ENCODE results near the gene OGN.

The OGN gene

GRCh38 chr9:92385953-92386352, 18.4 kb downstream of the OGN start:
- no peak for DNase-seq
- Mint-ChIP-seq H3K36me3 (no peaks in the 10 kb centered on the region), H3K27me3 (no peaks in the 10 kb centered on the region), H3K4me1 (no peaks in the 10 kb centered on the region), H3K27ac (no peak overlapping the region), H3K4me3 (no peak overlapping the region), H3K9me3 (no peaks in the 10 kb centered on the region)
- CTCF ChIA-PET, result no interaction called here

- Mint-ChIP-seq H3K27me3 (no peaks in the 10 kb centered on the region), H3K9me3 (no peaks in the 10 kb centered on the region), H3K36me3 (no peaks in the 10 kb centered on the region), H3K27ac (no peak overlapping the region), H3K4me1 (no peaks in the 10 kb centered on the region), H3K4me3 (no peak overlapping the region)
- CTCF ChIA-PET, result no interaction called here
- DNase-seq, result no peak
Measured at GRCh38 chr9:92385477-92385876, 18.9 kb downstream of the OGN start.

GRCh38 chr9:92385001-92385400, 19.4 kb downstream of the OGN start:
- H3K9me3 Mint-ChIP-seq, result no peaks in the 10 kb centered on the region
- CTCF ChIA-PET, result no interaction called here
- H3K4me3 Mint-ChIP-seq, result no peak overlapping the region
- H3K27me3 Mint-ChIP-seq, result no peaks in the 10 kb centered on the region
- no peak overlapping the region for H3K27ac Mint-ChIP-seq
- H3K36me3 Mint-ChIP-seq, result no peaks in the 10 kb centered on the region
- DNase-seq, result no peak
- H3K4me1 Mint-ChIP-seq, result no peaks in the 10 kb centered on the region

GRCh38 chr9:92384375-92384774, 20.0 kb downstream of the OGN start:
- no peaks in the 10 kb centered on the region for H3K9me3 Mint-ChIP-seq
- H3K27me3 Mint-ChIP-seq, result no peaks in the 10 kb centered on the region
- peaks cover 4% of the 10 kb centered on the region for H3K4me1 Mint-ChIP-seq
- peaks cover 3% of the 10 kb centered on the region for H3K36me3 Mint-ChIP-seq
- CTCF ChIA-PET, result no interaction called here
- no peak overlapping the region for H3K4me3 Mint-ChIP-seq
- no peak overlapping the region for H3K27ac Mint-ChIP-seq
- DNase-seq, result no peak

- peaks cover 23% of the 10 kb centered on the region for H3K4me1 Mint-ChIP-seq
- peaks cover 6% of the 10 kb centered on the region for H3K36me3 Mint-ChIP-seq
- no peaks in the 10 kb centered on the region for H3K27me3 Mint-ChIP-seq
- CTCF ChIA-PET, result no interaction called here
- no peak for DNase-seq
- no peaks in the 10 kb centered on the region for H3K9me3 Mint-ChIP-seq
- H3K4me3 Mint-ChIP-seq, result no peak overlapping the region
- no peak overlapping the region for H3K27ac Mint-ChIP-seq
Measured at GRCh38 chr9:92381775-92382174, 22.6 kb downstream of the OGN start.

- H3K27me3 Mint-ChIP-seq, result no peaks in the 10 kb centered on the region
- H3K36me3 Mint-ChIP-seq, result peaks cover 12% of the 10 kb centered on the region
- CTCF ChIA-PET, result no interaction called here
- H3K4me1 Mint-ChIP-seq, result peaks cover 23% of the 10 kb centered on the region
- no peak overlapping the region for H3K27ac Mint-ChIP-seq
- DNase-seq, result no peak
- H3K9me3 Mint-ChIP-seq, result no peaks in the 10 kb centered on the region
- no peak overlapping the region for H3K4me3 Mint-ChIP-seq
Measured at GRCh38 chr9:92380603-92381002, 23.8 kb downstream of the OGN start.

GRCh38 chr9:92378865-92379560, 25.4 kb downstream of the OGN start:
- H3K27ac Mint-ChIP-seq, result no peak overlapping the region
- no peak overlapping the region for H3K4me3 Mint-ChIP-seq
- H3K36me3 Mint-ChIP-seq, result peaks cover 22% of the 10 kb centered on the region
- peaks cover 23% of the 10 kb centered on the region for H3K4me1 Mint-ChIP-seq
- H3K9me3 Mint-ChIP-seq, result peaks cover 6% of the 10 kb centered on the region
- CTCF ChIA-PET, result no interaction called here
- H3K27me3 Mint-ChIP-seq, result no peaks in the 10 kb centered on the region
- DNase-seq, result no peak

GRCh38 chr9:92377876-92378275, 26.5 kb downstream of the OGN start:
- Mint-ChIP-seq H3K36me3 (peaks cover 25% of the 10 kb centered on the region), H3K4me3 (no peak overlapping the region), H3K27ac (no peak overlapping the region), H3K27me3 (no peaks in the 10 kb centered on the region), H3K4me1 (peaks cover 23% of the 10 kb centered on the region), H3K9me3 (peaks cover 11% of the 10 kb centered on the region)
- DNase-seq, result no peak
- CTCF ChIA-PET, result no interaction called here

GRCh38 chr9:92373167-92373566, 31.2 kb downstream of the OGN start:
- Mint-ChIP-seq H3K36me3 (peaks cover 33% of the 10 kb centered on the region), H3K4me3 (no peak overlapping the region)
- CTCF ChIA-PET, result no interaction called here

GRCh38 chr9:92369075-92369474, 35.3 kb downstream of the OGN start:
- no peaks in the 10 kb centered on the region for H3K4me1 Mint-ChIP-seq
- H3K27ac Mint-ChIP-seq, result no peak overlapping the region
- peaks cover 11% of the 10 kb centered on the region for H3K9me3 Mint-ChIP-seq
- CTCF ChIA-PET, result interaction anchor here (1.0 kb wide), 1 partner anchor 40 kb away, joined by 3 read pairs; no protein-coding TSS in a partner anchor
- DNase-seq, result no peak
- H3K36me3 Mint-ChIP-seq, result peaks cover 22% of the 10 kb centered on the region
- H3K27me3 Mint-ChIP-seq, result no peaks in the 10 kb centered on the region
- no peak overlapping the region for H3K4me3 Mint-ChIP-seq

More at GRCh38 chr9:92373167-92373566, 31.2 kb downstream of the OGN start:
- Mint-ChIP-seq H3K27ac (no peak overlapping the region), H3K9me3 (peaks cover 17% of the 10 kb centered on the region), H3K27me3 (no peaks in the 10 kb centered on the region), H3K4me1 (peaks cover 7% of the 10 kb centered on the region)
- no peak for DNase-seq

- H3K27ac Mint-ChIP-seq, result no peak overlapping the region
- no peak overlapping the region for H3K4me3 Mint-ChIP-seq
- H3K27me3 Mint-ChIP-seq, result no peaks in the 10 kb centered on the region
- no peak for DNase-seq
- CTCF ChIA-PET, result no interaction called here
- H3K9me3 Mint-ChIP-seq, result peaks cover 13% of the 10 kb centered on the region
- H3K36me3 Mint-ChIP-seq, result peaks cover 19% of the 10 kb centered on the region
- peaks cover 3% of the 10 kb centered on the region for H3K4me1 Mint-ChIP-seq
Measured at GRCh38 chr9:92360083-92360482, 44.3 kb downstream of the OGN start.

GRCh38 chr9:92359394-92359995, 44.9 kb downstream of the OGN start:
- H3K27me3 Mint-ChIP-seq, result no peaks in the 10 kb centered on the region
- peaks cover 3% of the 10 kb centered on the region for H3K4me1 Mint-ChIP-seq
- no peak for DNase-seq
- peaks cover 25% of the 10 kb centered on the region for H3K36me3 Mint-ChIP-seq
- no peak overlapping the region for H3K27ac Mint-ChIP-seq
- CTCF ChIA-PET, result no interaction called here
- H3K9me3 Mint-ChIP-seq, result peaks cover 19% of the 10 kb centered on the region
- no peak overlapping the region for H3K4me3 Mint-ChIP-seq

- Mint-ChIP-seq H3K27ac (no peak overlapping the region), H3K9me3 (peaks cover 18% of the 10 kb centered on the region), H3K27me3 (no peaks in the 10 kb centered on the region), H3K4me3 (no peak overlapping the region), H3K4me1 (peaks cover 2% of the 10 kb centered on the region), H3K36me3 (peaks cover 40% of the 10 kb centered on the region)
- CTCF ChIA-PET, result no interaction called here
- no peak for DNase-seq
Measured at GRCh38 chr9:92353051-92353450, 51.3 kb downstream of the OGN start.

GRCh38 chr9:92350740-92351133, 53.6 kb downstream of the OGN start:
- Mint-ChIP-seq H3K27ac (no peak overlapping the region), H3K36me3 (peaks cover 36% of the 10 kb centered on the region), H3K27me3 (no peaks in the 10 kb centered on the region), H3K9me3 (peaks cover 9% of the 10 kb centered on the region), H3K4me1 (peaks cover 2% of the 10 kb centered on the region), H3K4me3 (no peak overlapping the region)
- no peak for DNase-seq
- CTCF ChIA-PET, result no interaction called here
